Measurements from ENCODE around the gene CYP2R1.
A peak's percentile ranks its signal among the peaks of the same experiment; 100 is the strongest.
"Not testable (repeated sequence)": the region's sequence is repeated elsewhere in the genome, so short reads cannot be mapped to it uniquely, and the experiment has no call there.

CYP2R1 gene

GRCh38 chr11:14891143-14892035 is 642 bp downstream of the CYP2R1 start:
- peak; percentile 76 for DNase-seq

DNA sequence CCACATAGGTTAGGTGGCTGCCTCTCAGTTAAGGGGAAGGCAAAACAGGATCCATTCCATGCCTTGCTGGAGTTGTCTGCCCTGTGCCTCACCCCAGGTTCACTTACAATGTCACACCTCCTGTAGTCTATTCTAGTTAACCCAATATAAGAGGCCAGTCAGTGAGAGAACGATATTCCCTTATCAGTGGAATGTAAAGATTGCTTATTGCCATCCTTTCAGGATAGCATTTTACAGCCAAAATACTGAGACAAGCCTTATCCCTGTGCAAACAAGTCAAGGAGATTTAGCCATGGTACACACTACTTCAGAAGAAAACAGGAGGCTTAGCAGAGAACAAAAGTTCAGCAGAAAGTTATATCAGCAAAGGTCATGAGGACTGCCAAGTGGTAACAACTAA is 5.5 kb downstream of the CYP2R1 start:
- DNase-seq, result no peak

DNA sequence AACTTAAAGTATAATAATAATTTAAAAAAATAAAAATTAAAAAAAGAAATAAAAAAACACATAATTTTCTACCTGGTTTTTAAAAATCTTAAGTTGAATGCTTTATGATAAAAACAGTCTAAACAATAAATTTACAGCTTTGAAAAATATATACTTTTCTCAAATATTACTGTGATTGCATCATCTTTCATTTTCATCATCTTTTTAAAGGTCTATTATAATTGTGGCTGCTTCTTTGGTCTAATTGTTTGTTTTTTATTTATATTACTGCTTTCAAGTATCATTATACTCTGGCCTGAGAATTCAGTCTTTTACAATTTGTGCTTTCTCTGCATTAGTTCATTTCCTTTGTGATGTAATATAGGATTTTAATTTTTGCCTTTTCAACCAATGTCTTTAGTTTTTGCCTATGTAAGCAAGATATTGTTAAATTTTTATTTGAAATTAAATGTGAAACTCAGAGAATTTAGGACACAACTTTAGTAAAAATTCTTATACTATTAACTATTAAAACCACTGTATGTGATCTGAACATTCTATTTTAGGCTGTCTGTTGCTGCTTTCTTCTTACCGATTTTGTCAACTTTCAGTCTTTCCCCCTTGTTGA is 7.3 kb downstream of the CYP2R1 start:
- DNase-seq, result no peak

DNA sequence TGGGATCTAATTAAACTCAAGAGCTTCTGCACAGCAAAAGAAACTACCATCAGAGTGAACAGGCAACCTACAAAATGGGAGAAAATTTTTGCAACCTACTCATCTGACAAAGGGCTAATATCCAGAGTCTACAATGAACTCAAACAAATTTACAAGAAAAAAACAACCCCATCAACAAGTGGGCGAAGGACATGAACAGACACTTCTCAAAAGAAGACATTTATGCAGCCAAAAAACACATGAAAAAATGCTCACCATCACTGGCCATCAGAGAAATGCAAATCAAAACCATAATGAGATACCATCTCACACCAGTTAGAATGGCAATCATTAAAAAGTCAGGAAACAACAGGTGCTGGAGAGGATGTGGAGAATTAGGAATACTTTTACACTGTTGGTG is 8.3 kb downstream of the CYP2R1 start:
- not testable (repeated sequence) for DNase-seq

GRCh38 chr11:14882196-14882595 is 9.8 kb downstream of the CYP2R1 start:
- no peak for DNase-seq

- no peak for DNase-seq
These were observed 10.3 kb downstream of the CYP2R1 start for GRCh38 chr11:14881576-14882193.

DNA sequence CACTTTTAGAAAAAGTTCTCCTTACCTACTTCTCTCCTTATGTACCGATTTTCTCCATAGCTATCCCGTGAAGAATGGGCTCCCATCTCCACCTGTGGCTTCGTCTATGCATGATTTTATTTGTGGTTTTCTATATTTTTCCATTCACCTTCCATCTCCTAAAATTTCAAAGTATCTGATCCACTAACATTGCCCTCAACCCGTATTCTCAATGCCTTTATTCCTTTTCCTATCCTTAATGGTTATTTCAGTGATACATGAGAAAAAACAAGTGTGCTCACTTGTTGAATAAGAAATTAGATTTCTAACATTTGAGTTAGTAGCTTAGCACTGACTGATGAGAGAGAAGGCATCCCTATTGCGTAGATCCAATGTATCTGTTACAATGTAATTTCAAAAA is 16.9 kb downstream of the CYP2R1 start:
- DNase-seq, result no peak

DNA sequence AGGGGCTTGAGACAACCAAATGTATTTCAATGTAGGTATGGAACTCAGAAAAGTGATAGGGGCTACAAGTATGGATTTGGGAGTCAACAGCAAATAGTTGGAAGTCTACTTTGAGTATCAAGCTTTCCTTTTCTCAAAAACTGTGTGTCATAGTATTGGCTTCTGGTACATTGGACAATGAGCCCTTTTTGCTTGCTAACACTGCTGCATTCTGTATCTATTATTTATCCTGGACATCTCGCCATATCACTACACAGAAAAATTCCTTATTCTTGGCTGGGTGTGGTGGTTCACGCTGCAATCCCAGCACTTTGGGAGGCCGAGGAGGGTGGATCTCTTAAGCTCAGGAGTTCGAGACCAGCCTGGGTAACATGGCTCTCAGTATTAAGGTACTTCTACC is 18.4 kb downstream of the CYP2R1 start:
- DNase-seq, result no peak

DNA sequence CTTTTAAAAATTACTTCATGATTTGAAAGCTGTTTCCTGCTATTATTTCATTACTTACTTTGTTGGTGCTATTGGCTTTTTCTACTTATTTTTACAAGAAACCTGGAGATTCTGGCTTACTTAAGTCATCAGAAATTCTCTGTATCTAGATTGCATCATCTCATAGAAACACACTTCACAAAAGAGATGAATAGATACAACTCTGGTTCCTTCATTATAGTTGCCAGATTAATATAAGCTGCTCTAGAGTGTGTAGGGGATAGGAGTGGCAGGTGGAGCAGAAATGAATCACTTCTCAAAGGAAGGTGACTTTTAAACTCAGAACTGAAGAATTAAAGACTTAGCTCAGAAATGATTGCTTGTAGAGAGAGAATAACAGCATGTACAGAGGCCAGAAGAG is 20.0 kb downstream of the CYP2R1 start:
- DNase-seq, result no peak

GRCh38 chr11:14863775-14864174 is 28.3 kb downstream of the CYP2R1 start:
- not testable (repeated sequence) for DNase-seq

DNA sequence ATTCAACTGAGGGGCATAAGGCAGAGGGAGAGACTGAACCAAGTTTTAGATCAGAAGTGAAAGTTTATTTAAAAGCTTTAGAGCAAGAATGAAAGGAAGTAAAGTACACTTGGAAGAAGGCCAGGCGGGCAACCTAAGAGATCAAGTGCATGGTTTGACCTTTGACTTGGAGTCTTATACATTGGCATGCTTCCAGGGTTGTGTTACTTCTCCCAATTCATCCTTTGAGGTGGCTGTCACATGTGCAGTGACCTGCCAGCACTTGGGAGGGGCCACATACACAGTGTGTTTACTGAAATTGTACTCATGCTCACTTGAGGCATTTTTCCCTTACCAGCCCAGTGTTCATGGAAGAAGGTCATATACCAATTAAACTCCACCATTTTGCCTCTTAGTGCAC is 30.4 kb downstream of the CYP2R1 start:
- no peak for DNase-seq

DNA sequence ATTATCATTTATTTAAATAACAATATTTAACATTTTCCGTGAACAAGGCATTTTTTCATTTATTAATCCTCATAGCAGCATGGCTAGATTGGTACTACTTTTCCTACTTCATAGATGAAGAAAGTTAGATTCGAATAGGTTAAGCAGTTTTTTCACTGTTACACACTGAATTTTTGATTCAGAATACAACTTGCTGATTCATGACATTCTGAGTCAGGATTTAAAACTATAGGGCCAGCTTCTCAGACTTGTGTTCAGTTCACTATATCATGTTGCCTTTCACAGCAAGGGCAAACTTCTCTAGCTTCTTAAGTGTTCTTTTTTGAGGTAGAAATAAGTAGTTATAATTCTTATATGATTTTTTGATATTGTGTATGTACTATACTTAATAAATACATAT is 31.5 kb downstream of the CYP2R1 start:
- no peak for DNase-seq

- no peak for DNase-seq
These were observed 33.6 kb downstream of the CYP2R1 start for GRCh38 chr11:14858404-14858803.

GRCh38 chr11:14857621-14858020 is 34.4 kb downstream of the CYP2R1 start:
- DNase-seq, result no peak

GRCh38 chr11:14855890-14856289 is 36.1 kb downstream of the CYP2R1 start:
- DNase-seq, result no peak

GRCh38 chr11:14854057-14854456 is 38.0 kb downstream of the CYP2R1 start:
- DNase-seq, result no peak

- DNase-seq, result no peak
These were observed 39.4 kb downstream of the CYP2R1 start for GRCh38 chr11:14852571-14853177.

DNA sequence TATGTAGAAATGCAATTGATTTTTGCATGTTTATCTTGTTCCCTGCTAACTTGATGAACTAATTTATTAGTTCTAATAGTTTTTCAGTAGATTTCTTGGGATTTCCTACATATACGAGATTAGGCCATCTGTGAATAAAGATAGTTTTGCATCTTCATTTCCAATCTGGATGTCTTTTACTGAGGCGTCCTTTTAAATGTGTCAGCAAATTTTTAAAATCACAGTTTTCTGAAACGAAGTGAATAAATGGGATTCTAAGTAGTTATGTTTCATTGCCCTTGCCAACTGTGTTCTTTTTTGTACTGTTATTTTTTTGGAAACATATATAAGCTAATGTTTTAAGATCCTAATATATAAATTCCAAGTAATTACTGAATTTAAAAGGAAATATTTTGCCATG is 50.0 kb downstream of the CYP2R1 start:
- DNase-seq, result no peak

DNA sequence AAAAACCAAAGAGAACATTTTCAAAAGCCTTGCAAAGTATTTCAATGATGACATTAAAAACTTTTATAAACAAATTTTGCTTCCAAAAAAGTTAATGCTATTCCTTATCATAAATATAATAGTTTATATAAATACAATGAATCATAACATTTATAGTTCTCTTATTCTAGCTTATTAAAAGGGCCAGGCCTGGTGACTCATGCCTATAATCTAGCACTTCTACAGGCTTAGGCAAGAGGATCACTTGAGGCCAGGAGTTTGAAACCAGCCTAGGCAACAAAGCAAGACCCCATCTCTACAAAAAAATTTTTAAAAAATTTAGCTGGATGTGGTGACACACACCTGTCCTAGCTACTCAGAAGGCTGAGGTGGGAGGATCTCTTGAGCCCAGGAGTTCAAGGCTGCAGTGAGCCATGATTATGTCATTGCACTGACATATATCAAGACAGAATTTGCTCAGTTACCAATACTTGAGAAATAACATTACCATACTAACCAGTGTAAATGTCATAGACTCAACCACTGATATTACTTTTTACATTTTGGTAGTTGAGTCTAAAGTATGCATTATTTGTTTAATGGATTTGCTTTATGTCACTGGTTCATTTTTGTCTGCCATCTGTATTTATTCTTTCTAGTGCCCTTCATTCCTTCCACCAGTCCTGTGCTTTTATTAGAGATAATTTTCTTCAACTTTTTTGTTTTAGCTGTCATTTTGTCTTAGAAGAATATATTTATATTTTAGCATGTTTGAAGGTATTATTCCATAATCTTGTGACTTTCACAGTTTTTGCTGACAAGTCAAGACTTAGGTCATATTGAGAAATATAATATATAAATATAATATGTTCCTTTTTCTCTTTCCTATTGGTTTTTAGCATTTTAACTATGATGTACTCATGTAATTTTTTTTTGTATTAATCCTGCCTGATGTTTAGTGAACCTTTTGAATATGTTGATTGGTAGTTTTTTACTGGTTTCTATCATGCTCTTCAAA is 56.2 kb downstream of the CYP2R1 start:
- no peak for DNase-seq

Measured in stimulated activated CD4-positive, alpha-beta T cell treated with anti-CD3 and anti-CD28 coated beads, Interleukin-2, amount 100 ng/mL, for 48 hours (primary cell).